Left renal cortex interstitium (tissue), 4 donors: Measurements from ENCODE around the gene BRI3BP. TPM values are rescaled to one million over a fixed set of nuclear protein-coding genes. Genes with fewer than 3 reads are reported as not detected.
A peak's percentile ranks its signal among the peaks of the same experiment; 100 is the strongest.
"Not testable (repeated sequence)": the region's sequence is repeated elsewhere in the genome, so short reads cannot be mapped to it uniquely, and the experiment has no call there.

ENCODE experiments used
- DNase-seq, 4 donors: peaks; one replicate each; pipeline ENCODE4 v3.0.0-alpha.2; 2013; ENCODE audit warnings: low read depth in 4 of 4, low spot score in 2 of 4, missing footprints in 1 of 4
- polyA plus RNA-seq, 4 donors: library from polyadenylated mRNA; unstranded; fragments of 120-200 nt; gene quantifications; one replicate each; pipeline ENCODE4 v1.2.1, GENCODE V29; 2013; ENCODE audit not compliant: insufficient read length in 4 of 4

The BRI3BP gene
- polyA plus RNA-seq, 4 donors = 9.5 to 10.5 (median 9.8) TPM

GRCh38 chr12:124971603-124972002 lies 21.8 kb upstream of the BRI3BP start:
- DNase-seq = no peak

DNA sequence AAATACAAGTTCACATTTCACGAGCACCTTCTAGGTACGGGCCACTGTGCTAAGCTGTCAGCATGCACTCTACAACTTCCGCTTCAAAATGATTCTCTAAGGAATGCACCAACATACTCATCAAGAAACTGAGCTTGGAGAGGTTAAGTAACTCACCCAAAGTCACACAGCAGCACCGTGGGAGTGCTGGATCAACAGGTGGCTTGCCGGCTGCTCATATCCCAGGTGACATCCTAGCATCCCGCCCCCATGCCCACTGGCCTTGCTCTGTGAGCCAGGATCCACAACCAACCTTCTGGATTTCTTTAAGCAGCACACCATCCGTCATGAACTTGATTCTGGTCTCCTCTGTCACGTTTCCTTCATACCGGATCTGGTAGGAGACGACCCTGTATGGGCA lies 21.2 kb upstream of the BRI3BP start:
- no peak for DNase-seq

GRCh38 chr12:124975276-124975675 lies 18.2 kb upstream of the BRI3BP start:
- no peak for DNase-seq

DNA sequence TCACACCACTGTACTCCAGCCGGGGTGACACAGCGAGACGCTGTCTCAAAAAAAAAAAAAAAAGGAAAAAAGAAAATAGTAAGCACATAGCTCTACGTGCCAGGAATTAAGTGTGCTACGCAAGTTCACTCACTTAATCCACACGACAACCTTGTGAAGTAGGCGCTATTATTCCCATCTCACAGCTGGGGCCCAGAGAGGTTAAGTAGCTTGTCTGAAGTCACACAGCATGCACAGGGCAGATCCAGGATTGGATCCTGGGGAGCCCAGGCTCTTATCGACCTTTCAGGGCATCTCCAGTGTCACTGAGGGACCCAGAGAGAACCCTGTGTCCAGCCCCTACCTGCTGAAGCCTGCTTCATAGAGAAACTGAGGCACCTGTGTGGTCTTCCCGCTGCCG lies 16.4 kb upstream of the BRI3BP start:
- no peak for DNase-seq

GRCh38 chr12:124979568-124979967 lies 13.9 kb upstream of the BRI3BP start:
- no peak for DNase-seq

GRCh38 chr12:124980098-124980892 lies 13.2 kb upstream of the BRI3BP start:
- no peak for DNase-seq

- not testable (repeated sequence) for DNase-seq
Observed at GRCh38 chr12:124986876-124987275, 6.6 kb upstream of the BRI3BP start.

DNA sequence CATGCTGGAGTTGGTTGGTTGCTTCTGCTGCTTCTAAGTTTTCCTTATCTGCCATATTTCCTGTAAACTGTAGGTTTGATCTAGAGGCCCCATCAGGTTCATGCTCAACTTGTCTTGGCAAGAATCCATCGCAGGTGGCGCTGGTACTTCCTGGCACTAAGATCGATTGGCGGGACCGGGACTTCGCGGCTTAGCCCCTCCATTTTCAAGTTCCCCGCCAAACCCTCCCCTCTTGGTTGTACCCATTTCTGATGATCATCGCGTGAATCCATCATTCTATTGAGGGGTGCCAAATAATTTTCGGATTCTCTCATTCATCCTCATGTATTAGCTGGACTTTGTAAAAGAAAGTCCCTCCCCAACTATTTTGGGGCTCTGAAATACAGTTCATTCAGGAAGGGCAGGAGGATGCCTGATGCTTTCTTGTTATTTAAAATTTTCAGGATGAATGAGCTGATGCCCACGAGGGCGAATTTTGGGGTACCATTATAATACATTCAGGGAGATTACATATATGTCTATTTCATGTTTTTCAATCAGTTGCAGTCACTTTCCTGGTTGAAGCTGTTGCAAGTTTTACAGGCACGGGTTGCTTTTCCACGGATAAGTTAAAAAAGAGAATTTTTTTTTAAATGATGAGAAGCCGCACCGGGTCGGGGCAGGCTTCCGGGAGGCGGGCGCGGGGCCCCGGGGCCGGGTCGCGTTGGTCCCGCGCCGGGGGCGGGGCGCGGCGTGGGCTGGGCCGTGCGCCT lies 395 bp upstream of the BRI3BP start:
- DNase-seq = peak in 1 of 4 donors; percentile 47

DNA sequence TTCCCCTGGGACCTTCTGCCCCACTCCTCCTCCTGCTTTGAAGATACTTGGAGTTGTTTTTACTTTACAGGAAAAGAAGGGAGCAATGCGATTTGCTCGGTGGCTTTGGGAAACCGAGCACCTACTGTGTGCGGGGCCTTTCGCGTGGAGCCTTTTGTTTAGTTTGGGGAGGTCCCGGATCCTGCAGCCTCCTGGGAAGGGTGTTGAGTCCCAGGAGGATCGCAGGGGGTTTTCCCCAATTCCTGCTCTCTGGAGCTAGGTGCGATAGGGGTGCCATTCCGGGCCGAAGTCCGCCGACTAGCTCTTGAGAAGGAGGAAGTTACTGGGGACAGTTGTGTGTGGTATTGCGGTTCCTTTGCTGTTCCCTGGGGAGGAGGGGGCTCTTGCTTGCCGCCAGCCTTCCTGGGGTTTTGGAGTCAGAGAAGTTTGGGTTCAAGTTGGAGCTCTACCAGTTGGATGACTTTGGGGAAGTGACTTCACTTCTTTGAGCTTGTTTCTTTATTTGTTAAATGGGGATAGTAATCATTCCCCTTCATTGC lies 1.1 kb downstream of the BRI3BP start:
- no peak for DNase-seq

DNA sequence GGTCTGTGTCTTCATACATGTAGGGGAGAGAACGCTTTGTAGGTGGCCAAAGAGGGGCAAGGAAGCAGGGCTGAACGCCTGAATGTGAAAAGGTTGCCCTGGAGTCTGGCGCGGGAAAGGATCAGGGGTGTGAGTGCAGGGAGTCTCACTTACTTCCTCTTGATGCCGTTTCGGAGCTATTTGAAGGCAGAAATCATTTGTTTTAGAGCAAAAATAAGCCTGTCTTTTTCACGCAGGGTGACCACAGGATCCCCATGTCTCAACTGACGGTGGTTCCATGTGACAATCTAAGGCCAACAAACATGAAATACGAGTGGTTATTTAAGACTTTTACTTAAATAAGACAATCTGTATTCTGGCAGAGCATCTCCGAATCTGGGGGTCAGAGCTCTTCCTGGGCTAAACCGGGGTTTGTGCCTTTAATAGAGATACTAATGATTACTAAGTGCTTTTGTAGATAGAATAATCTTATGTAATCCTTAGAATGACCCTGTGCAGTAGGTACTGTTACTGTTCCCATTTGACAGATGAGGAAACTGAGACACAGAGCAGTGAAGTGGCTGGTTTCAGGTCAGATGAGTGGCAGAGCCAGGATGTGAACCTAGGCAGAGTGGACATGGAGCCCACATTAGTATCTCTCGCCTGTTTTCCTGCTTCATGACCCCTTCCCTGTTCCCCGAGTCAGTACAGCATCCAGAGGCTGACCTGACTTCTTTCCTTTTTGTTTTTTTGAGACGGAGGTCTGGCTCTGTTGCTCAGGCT lies 1.9 kb downstream of the BRI3BP start:
- DNase-seq = no peak

DNA sequence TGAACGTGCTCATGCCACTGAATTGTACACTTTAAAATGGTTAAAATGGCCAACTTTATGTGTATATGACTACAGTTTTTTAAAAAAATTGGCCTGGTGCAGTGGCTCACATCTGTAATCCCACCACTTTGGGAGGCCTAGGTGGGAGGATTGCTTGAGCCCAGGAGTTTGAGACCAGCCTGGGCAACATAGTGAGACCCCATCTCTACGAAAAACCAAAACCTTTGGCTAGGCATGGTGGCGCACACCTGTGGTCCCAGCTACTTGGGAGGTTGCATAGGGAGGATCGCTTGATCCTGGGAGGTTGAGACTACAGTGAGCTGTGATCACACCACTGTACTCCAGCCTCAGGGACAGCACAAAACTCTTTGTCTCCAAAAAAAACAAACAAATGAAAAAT lies 5.3 kb downstream of the BRI3BP start:
- DNase-seq = no peak

DNA sequence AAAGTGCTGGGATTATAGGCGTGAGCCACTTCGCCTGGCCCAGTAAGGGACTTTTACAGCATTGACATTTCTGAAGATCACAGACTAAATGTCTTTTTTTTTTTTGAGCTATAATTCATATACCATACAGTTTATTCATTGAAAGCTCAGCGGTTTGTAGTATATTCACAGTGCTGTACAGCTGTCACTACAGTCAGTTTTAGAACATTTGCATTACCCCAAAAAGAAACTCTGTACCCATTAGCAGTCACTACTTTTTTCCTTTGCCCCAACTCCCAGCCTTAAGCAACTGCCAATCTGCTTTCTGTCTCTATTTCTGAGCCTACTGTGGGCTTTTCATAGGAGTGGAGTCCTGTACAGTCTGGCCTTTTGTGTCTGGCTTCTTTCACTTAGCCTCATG lies 8.2 kb downstream of the BRI3BP start:
- DNase-seq = no peak

GRCh38 chr12:125003021-125003420 lies 9.6 kb downstream of the BRI3BP start:
- no peak for DNase-seq

DNA sequence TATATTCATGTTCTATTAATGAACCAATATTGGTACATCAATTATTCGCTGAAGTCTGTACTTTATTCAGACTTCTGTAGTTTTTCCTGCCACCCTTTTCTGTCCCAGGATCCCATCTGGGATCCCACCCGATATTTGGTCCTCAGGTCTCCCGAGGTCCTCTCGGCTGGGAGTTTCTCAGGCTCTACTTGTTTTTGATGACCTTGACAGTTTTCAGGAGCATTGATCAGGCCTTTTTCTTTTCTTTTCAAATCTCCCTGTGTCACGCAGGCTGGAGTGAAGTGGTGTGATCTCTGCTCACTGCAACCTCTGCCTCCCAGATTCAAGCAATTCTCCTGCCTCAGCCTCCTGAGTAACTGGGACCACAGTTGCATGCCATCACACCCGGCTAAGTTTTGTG lies 11.2 kb downstream of the BRI3BP start:
- DNase-seq = no peak

DNA sequence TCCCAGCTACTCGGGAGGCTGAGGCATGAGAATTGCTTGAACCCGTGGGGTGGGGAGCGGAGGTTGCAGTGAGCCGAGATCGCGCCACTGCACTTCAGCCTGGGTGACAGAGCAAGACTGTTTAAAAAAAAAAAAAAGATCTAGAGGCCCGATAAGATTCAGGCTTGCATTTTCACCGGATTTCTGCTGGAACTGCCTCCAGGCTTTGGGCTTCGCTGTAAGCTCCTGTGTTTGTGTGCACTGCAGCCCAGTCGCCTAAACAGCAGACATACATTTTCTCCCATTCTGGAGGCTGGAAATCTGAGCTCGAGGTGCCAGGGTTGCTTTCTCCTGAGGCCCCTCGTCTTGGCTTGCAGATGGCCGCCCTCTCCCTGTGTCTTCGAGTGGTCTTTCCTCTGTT lies 12.2 kb downstream of the BRI3BP start:
- no peak for DNase-seq

- no peak for DNase-seq
Observed at GRCh38 chr12:125006365-125006764, 12.9 kb downstream of the BRI3BP start.

DNA sequence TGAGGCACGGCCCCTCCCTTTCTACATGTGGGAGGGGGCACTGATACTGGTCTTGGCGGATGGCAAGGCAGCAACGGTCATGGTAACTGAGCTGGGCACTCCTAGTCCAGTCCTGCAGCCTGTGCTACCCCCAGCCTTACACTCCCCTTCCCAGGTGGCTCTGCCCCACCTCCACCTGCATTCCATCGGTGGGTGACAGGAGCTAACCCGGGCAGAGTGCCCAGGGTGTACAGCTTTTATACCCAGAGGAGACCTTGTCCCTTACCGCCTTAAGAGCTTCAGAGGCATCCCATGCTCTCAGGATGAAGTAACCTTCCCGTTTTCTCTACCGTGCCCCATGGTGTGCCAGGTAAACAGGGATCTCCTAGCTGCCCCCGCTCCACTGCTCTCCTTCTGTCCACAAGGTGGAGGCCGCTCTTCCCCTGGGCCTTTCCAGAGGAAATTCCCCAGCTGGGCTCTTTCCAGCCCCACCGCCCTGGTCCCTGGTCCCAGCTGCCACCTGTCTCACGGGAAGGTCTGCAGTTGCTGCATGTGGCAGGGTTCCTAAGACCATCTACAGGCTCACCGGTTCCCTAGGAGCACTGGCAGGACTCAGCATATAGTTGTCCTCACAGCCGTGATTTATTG lies 20.5 kb downstream of the BRI3BP start:
- no peak for DNase-seq

DNA sequence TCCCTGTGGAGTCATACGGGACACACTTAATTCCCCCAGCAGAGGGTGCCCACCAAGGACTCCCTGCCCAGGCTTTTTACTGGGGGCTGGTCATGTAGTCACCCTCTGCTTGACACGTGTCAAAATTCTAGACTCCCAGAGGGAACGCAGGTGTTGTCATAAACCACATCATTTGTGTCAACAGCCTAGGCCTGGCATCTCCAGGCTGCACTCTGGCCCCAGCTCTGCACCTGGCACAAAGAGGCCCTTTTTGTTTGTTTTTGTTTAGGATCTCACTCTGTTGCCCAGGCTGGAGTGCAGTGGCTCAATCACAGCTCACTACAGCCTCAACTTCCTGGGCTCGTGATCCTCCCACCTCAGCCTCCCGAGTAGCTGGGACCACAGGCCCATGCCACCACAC lies 21.1 kb downstream of the BRI3BP start:
- DNase-seq = no peak

DNA sequence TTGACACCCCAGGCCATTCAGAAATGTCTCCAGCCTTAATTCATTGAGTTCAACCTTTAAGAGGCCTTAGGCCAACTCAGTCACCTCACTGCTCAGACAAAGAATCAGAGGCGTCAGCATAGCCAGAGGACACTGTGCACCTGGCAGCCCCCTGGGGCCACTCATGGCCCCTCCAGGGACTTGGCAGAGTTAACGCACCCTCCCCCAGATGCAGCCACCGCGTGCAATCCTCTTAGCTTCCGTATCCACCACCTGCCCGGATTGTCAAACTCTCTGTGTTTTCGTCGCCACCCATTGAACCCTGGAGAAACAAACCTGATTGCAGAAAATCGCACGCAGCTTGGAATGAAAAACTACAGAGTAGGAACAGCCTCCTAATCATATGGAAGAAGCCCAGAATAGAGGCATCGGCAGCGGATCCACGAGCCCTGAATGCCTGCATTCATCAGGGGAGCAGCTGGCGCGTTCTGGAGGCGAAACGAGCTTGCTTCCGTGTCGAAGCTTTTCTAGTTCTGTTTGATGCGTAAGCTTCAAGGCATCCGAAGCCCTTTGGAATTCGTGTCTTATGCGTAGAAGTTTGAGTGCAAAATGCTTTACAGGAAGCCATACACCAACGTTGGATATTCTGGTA lies 22.4 kb downstream of the BRI3BP start:
- DNase-seq = no peak

- no peak for DNase-seq
Observed at GRCh38 chr12:125017801-125018200, 24.4 kb downstream of the BRI3BP start.
